Measurements from ENCODE around the gene NFKB1.

- TF ChIP-seq ELK1 (IDR thresholded peaks at IDR 0.05; ENCODE audit: low read depth, low read length), result no peak
- no peak for TF ChIP-seq PRDM15 (CRISPR knock-in tag; IDR thresholded peaks at IDR 0.05)
- TF ChIP-seq YY1 (IDR thresholded peaks at IDR 0.05; ENCODE audit: low read depth, low read length), result no peak
- no peak for TF ChIP-seq PBX3 (IDR thresholded peaks at IDR 0.05; ENCODE audit: insufficient replicate concordance, low read depth, low read length)
- TF ChIP-seq CTCF (IDR thresholded peaks at IDR 0.05 in 2 of 3, conservative IDR thresholded peaks at IDR 0.05 in 1 of 3; ENCODE audit: control insufficient read depth in 2 of 3, extremely low read depth in 1 of 3, insufficient read depth in 1 of 3, low read depth in 3 of 3, low read length in 3 of 3), result no peak
- no peak for TF ChIP-seq EZH2 (IDR thresholded peaks at IDR 0.05; ENCODE audit: borderline replicate concordance, control insufficient read depth, low read depth, low read length)
- TF ChIP-seq USF1 (IDR thresholded peaks at IDR 0.05; ENCODE audit: borderline replicate concordance, extremely low read length, insufficient read depth, low read depth, low read length), result no peak
- TF ChIP-seq RELA (IDR thresholded peaks at IDR 0.05; ENCODE audit: borderline replicate concordance, partially characterized antibody), result no peak
- no peak for TF ChIP-seq HDAC2 (IDR thresholded peaks at IDR 0.05)
- no peak for TF ChIP-seq ZZZ3 (IDR thresholded peaks at IDR 0.05; ENCODE audit: control insufficient read depth, insufficient read length, low read depth)
- no peak for TF ChIP-seq BACH1 (IDR thresholded peaks at IDR 0.05; ENCODE audit: borderline replicate concordance)
- no peak for TF ChIP-seq CUX1 (IDR thresholded peaks at IDR 0.05; ENCODE audit: insufficient replicate concordance, low read depth, low read length)
- no peak for TF ChIP-seq FOS (IDR thresholded peaks at IDR 0.05; ENCODE audit: borderline replicate concordance, extremely low read depth, insufficient read length)
These were observed 131.3 kb downstream of the NFKB1 start for GRCh38 chr4:102632241-102633065.
